T1000 (cell line): ENCODE measurements around the gene MAGEA9.
"Not testable (repeated sequence)": the region's sequence is repeated elsewhere in the genome, so short reads cannot be mapped to it uniquely, and the experiment has no call there.

Experiments
- DNase-seq: peaks from one replicate; lab custom pipeline; 2025; ENCODE audit warnings: mixed read lengths; lab: John Stamatoyannopoulos, UW

The MAGEA9 gene

GRCh38 chrX:149807747-149808458, 26.2 kb downstream of the MAGEA9 start:
- DNase-seq = no peak

GRCh38 chrX:149818652-149819051, 36.9 kb downstream of the MAGEA9 start:
- no peak for DNase-seq

GRCh38 chrX:149819371-149819770, 37.6 kb downstream of the MAGEA9 start:
- no peak for DNase-seq

DNA sequence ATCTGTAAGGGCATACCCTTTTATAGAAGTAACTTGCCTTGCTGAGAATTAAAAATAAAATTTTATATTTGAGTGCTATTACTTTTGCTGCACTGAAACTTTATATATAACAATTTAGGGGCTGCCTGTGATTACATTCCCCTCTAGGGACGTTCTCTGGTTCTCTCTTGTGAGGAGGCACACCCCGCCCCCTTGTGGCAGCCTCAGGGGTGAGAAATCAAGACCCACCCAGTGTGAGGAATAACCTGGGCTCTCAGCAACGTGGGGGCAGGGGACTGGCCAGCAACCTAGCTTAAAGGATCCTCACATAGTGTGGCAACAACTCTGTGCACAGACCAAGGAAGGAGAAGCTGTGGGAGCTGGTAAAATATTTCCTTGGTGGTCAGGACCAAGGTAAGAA, 43.7 kb downstream of the MAGEA9 start:
- DNase-seq = no peak

DNA sequence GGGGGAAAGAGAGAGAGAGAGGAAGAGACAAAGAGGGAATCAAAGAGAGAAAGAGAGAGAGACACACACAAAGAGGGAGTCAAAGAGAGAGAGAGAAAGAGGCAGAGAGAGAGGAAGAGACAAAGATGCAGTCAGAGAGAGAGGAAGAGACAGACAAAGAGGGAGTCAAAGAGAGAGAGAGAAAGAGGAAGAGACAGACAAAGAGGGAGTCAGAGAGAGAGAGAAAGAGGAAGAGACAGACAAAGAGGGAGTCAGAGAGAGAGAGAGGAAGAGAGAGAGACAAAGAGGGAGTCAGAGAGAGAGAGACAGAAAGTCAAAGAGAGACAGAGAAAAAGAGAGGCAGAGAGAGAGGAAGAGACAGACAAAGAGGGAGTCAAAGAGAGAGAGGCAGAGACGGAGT, 45.5 kb downstream of the MAGEA9 start:
- no peak for DNase-seq

DNA sequence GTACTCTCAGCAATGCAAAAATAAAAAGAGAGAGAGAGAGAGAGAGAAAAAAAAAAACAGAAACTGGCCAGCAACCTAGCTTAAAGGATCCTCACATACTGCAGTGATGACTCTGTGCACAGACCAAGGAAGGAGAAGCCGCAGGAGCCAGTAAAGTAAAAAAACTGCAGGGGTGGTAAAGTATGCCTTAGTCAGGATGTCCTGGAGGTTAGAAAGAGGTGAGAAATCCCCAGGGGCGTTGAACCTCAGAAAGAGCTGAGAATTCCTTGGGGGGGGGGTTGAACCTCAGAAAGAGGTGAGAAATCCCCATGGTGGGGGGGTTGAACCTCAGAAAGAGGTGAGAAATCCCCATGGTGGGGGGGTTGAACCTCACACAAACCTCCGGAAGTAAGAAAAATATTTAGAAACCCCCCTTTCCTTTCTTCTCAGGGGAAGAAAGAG, 48.0 kb downstream of the MAGEA9 start:
- DNase-seq = no peak

- no peak for DNase-seq
Observed at GRCh38 chrX:149830192-149830873, 48.6 kb downstream of the MAGEA9 start.

GRCh38 chrX:149831473-149831872, 49.7 kb downstream of the MAGEA9 start:
- no peak for DNase-seq

GRCh38 chrX:149836728-149837127, 55.0 kb downstream of the MAGEA9 start:
- DNase-seq = not testable (repeated sequence)

GRCh38 chrX:149837167-149837566, 55.4 kb downstream of the MAGEA9 start:
- DNase-seq = no peak
